ENCODE measurements around the gene MRPL55. TPM values are rescaled to one million over a fixed set of nuclear protein-coding genes. Genes with fewer than 3 reads are reported as not detected.

The MRPL55 gene
- total and polyA plus RNA-seq, 4 donors, result 44.4 to 137 (median 73.3) TPM

DNA sequence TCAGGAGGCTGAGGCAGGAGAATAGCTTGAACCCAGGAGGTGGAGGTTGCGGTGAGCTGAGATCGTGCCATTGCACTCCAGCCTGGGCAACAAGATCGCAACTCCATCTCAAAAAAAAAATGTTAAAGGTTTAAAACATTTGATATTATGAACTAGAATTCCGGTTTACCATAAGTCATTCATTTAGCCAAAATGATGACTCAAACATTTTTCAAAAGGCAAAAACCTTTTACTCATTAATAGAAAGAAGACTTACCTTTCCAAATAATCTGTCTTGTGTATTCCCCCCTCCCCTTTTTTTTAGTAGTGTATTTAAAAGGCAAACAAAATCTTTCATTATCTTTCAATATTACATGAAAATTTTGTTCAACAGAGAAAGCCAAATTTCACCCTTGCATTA lies 8.2 kb upstream of the MRPL55 start:
- Histone ChIP-seq H3K9me3 (ENCODE audit: control insufficient read depth in 4 of 4, insufficient read depth in 3 of 4, low read length in 3 of 4) (no peaks in the 10 kb centered on the region), H3K4me1 (ENCODE audit: control insufficient read depth in 5 of 5, insufficient read depth in 5 of 5, low read length in 5 of 5) (no peaks in the 10 kb centered on the region), H3K27ac (ENCODE audit: low read depth in 1 of 2, low read length in 1 of 2) (no peak overlapping the region), H3K9ac (ENCODE audit: insufficient read depth in 1 of 2, low read length in 2 of 2) (no peak overlapping the region), H3K4me3 (no peak overlapping the region), H3K27me3 (ENCODE audit: control insufficient read depth in 3 of 3, insufficient read depth in 3 of 3, low read length in 2 of 3) (no peaks in the 10 kb centered on the region), H3K36me3 (ENCODE audit: control insufficient read depth in 4 of 4, insufficient read depth in 4 of 4, low read length in 4 of 4) (no peaks in the 10 kb centered on the region)
- no peak for DNase-seq
- no peak for ATAC-seq (ENCODE audit: insufficient read depth, low FRiP score)
- TF ChIP-seq, protein P1, sequence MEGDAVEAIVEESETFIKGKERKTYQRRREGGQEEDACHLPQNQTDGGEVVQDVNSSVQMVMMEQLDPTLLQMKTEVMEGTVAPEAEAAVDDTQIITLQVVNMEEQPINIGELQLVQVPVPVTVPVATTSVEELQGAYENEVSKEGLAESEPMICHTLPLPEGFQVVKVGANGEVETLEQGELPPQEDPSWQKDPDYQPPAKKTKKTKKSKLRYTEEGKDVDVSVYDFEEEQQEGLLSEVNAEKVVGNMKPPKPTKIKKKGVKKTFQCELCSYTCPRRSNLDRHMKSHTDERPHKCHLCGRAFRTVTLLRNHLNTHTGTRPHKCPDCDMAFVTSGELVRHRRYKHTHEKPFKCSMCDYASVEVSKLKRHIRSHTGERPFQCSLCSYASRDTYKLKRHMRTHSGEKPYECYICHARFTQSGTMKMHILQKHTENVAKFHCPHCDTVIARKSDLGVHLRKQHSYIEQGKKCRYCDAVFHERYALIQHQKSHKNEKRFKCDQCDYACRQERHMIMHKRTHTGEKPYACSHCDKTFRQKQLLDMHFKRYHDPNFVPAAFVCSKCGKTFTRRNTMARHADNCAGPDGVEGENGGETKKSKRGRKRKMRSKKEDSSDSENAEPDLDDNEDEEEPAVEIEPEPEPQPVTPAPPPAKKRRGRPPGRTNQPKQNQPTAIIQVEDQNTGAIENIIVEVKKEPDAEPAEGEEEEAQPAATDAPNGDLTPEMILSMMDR (IDR thresholded peaks at IDR 0.05; ENCODE audit: control extremely low read depth, extremely low read depth), result no peak
- 96 to 100% methylated on average over 4 of the region's 4 CpGs for WGBS, 2 donors

DNA sequence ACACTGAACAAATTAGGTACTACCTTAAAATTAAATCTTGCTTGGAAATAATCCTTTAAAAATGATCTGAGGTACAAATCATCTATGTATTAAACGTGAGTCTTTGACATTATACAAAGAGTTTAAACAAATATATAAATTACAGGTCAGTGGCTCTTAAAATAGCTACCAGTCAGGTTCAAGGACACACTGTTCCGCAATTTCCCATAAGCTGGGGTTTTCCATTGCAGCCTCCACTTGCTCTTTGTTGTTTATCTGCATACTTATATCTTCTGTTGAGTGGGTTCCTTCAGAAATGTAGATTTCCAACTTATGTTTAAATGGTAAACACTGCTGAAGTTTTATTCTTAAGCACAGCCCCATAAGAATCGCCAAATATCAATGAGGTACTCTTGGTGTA lies 5.7 kb upstream of the MRPL55 start:
- no peak overlapping the region for H3K9ac ChIP-seq (ENCODE audit: insufficient read depth in 1 of 2, low read length in 2 of 2)
- WGBS, 2 donors, result 59 to 80% methylated on average over 3 of the region's 3 CpGs
- H3K9me3 ChIP-seq (ENCODE audit: control insufficient read depth in 4 of 4, insufficient read depth in 3 of 4, low read length in 3 of 4), result no peaks in the 10 kb centered on the region
- H3K4me1 ChIP-seq (ENCODE audit: control insufficient read depth in 5 of 5, insufficient read depth in 5 of 5, low read length in 5 of 5), result peaks cover 0 to 6% (median 0%) of the 10 kb centered on the region in 5 donors
- H3K27me3 ChIP-seq (ENCODE audit: control insufficient read depth in 3 of 3, insufficient read depth in 3 of 3, low read length in 2 of 3), result no peaks in the 10 kb centered on the region
- no peak overlapping the region for H3K27ac ChIP-seq (ENCODE audit: low read depth in 1 of 2, low read length in 1 of 2)
- DNase-seq (no peak), ATAC-seq (ENCODE audit: insufficient read depth, low FRiP score) (no peak)
- H3K36me3 ChIP-seq (ENCODE audit: control insufficient read depth in 4 of 4, insufficient read depth in 4 of 4, low read length in 4 of 4), result no peaks in the 10 kb centered on the region
- no peak overlapping the region for H3K4me3 ChIP-seq
- TF ChIP-seq, protein P1 (IDR thresholded peaks at IDR 0.05; ENCODE audit: control extremely low read depth, extremely low read depth), result no peak

DNA sequence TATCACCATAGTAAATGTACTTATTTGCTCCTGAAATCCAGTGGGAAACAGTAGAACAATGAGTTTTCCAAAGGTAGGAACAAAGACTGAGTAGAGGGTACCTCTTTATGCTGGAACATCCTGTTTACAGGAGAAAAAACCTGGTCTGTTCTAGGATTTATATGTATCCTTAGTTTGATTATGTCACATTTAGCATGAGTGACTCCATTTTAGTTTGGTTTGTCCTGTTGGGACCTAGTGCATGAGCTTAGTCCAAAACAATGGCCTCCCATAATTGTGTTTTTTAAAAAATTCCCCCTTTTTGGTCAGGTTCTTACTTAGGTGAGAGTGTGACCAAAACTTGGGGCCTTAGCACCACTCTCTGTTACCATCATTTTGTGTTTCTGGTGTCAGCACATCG lies 3.5 kb upstream of the MRPL55 start:
- 85 to 93% methylated on average over 1 of the region's 1 CpG for WGBS, 2 donors
- H3K4me3 ChIP-seq, result no peak overlapping the region

More for the DNA sequence above, 3.5 kb upstream of the MRPL55 start:
- TF ChIP-seq, protein P1 (IDR thresholded peaks at IDR 0.05; ENCODE audit: control extremely low read depth, extremely low read depth), result no peak
- Histone ChIP-seq H3K36me3 (ENCODE audit: control insufficient read depth in 4 of 4, insufficient read depth in 4 of 4, low read length in 4 of 4) (peaks cover 0 to 4% (median 0%) of the 10 kb centered on the region in 4 donors), H3K9ac (ENCODE audit: insufficient read depth in 1 of 2, low read length in 2 of 2) (no peak overlapping the region), H3K9me3 (ENCODE audit: control insufficient read depth in 4 of 4, insufficient read depth in 3 of 4, low read length in 3 of 4) (no peaks in the 10 kb centered on the region), H3K27me3 (ENCODE audit: control insufficient read depth in 3 of 3, insufficient read depth in 3 of 3, low read length in 2 of 3) (no peaks in the 10 kb centered on the region), H3K4me1 (ENCODE audit: control insufficient read depth in 5 of 5, insufficient read depth in 5 of 5, low read length in 5 of 5) (peaks cover 0 to 18% (median 0%) of the 10 kb centered on the region in 5 donors), H3K27ac (ENCODE audit: low read depth in 1 of 2, low read length in 1 of 2) (no peak overlapping the region)
- DNase-seq, result no peak
- ATAC-seq (ENCODE audit: insufficient read depth, low FRiP score), result no peak
